Measurements from ENCODE around the gene DDX55. TPM values are rescaled to one million over a fixed set of nuclear protein-coding genes. Genes with fewer than 3 reads are reported as not detected.
A peak's percentile ranks its signal among the peaks of the same experiment; 100 is the strongest.
"Not testable (repeated sequence)": the region's sequence is repeated elsewhere in the genome, so short reads cannot be mapped to it uniquely, and the experiment has no call there.

DDX55 gene, protein sequence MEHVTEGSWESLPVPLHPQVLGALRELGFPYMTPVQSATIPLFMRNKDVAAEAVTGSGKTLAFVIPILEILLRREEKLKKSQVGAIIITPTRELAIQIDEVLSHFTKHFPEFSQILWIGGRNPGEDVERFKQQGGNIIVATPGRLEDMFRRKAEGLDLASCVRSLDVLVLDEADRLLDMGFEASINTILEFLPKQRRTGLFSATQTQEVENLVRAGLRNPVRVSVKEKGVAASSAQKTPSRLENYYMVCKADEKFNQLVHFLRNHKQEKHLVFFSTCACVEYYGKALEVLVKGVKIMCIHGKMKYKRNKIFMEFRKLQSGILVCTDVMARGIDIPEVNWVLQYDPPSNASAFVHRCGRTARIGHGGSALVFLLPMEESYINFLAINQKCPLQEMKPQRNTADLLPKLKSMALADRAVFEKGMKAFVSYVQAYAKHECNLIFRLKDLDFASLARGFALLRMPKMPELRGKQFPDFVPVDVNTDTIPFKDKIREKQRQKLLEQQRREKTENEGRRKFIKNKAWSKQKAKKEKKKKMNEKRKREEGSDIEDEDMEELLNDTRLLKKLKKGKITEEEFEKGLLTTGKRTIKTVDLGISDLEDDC
- 6.5 and 10.5 TPM in 2 replicates for total RNA-seq

DNA sequence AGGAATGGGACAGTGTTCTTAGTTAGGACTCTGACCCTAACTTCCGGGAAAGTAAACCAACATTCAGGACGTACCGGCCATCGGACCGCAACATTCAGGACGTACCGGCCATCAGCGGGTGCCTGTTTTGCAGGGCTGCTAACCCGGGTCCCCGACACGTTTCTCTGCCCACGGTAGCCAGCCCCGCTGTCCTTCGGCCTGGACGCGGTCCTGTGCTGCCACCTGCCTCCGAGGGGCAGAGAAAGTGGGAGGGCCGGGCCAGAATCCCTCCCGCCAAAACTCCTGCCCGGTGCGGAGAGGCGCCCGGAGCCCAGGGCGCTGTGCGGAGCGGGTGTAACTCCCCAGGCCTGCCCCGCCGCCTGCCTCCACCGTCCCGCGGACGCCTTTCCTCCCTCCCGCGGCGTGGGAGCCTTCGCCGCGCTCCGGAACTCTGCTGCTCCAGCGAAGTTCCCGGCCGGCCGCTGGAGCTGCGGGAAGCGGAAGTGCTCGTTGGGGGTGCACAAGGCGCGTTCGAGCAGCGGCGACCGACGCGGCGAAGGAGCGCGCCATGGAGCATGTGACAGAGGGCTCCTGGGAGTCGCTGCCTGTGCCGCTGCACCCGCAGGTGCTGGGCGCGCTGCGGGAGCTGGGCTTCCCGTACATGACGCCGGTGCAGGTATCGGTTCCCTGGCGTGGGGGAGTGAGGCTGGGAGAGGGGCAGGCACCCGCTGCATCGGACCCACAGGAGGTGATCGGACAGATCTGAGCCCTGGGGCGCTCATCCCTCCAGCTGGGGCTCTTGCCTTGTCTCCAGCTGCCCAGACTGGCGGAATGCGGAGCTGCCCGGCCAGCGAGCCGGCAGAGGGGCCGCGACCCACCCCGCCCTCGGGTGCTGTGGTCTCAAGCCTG lies at the start of gene DDX55:
Gene DDX55, plus strand, starts transcription at position 498 of the 888 bp plus-strand sequence. Its CDS starts 50 bp downstream, at position 548.
- peak; percentile 88 to 93 for DNase-seq (ENCODE audit: low read depth in 2 of 2)

DNA sequence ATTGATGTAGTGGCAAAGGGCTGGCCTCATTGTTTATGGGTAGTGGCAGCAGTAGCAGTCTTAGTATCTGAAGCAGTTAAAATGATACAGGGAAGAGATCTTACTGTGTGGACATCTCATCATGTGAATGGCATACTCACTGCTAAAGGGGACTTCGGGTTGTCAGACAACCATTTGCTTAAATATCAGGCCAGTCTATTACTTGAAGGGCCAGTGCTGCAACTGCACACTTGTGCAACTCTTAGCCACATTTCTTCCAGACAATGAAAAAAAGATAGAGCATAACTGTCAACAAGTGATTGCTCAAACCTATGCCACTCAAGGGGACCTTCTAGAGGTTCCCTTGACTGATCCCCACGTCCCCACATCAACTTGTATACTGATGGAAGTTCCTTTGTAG lies 47.8 kb upstream of the DDX55 start:
- DNase-seq (ENCODE audit: low read depth in 2 of 2), result not testable (repeated sequence)

DNA sequence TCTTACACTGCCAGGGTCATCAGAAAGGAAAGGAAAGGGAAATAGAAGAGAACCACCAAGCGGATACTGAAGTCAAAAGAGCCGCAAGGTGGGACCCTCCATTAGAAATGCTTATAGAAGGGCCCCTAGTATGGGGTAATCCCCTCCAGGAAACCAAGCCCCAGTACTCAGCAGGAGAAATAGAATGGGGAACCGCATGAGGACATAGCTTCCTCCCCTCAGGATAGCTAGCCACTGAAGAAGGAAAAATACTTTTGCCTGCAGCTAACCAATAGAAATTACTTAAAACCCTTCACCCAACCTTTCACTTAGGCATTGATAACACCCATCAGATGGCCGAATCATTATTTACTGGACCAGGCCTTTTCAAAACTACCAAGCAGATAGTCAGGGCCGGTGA lies 47.1 kb upstream of the DDX55 start:
- not testable (repeated sequence) for DNase-seq (ENCODE audit: low read depth in 2 of 2)

DNA sequence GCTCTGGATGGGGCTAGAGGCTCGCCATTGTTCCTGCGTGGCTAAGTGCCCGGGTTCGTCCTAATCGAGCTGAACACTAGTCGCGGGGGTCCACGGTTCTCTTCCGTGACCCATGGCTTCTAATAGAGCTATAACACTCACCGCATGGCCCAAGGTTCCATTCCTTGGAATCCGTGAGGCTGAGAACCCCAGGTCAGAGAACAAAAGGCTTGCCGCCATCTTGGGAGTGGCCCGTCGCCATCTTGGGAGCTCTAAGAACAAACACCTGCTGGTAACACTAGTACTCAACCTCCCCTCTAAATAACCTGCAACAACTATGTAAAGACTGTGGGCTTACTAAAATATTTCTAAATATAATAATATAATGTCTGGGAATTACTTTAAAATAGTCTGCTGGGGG lies 43.4 kb upstream of the DDX55 start:
- DNase-seq (ENCODE audit: low read depth in 2 of 2), result not testable (repeated sequence)

DNA sequence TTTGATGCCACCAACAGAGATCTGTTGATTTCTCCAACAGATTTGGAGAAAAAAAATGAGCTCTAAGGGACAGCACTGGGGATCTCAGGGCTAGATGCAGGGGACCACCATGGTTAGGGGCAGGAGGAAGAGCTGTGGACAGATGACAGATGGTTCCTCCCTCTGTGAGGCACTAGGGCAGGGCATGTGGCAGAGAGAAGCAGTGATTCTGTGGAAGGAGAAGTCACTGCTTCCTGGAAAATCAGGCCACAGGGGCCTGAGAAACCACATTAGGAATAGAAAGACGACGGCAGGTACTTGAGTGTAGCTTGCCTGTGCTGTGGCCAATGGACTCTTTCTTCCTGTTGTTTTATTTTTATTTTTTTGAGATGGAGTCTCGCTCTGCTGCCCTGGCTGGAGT lies 42.4 kb upstream of the DDX55 start:
- DNase-seq (ENCODE audit: low read depth in 2 of 2), result no peak

DNA sequence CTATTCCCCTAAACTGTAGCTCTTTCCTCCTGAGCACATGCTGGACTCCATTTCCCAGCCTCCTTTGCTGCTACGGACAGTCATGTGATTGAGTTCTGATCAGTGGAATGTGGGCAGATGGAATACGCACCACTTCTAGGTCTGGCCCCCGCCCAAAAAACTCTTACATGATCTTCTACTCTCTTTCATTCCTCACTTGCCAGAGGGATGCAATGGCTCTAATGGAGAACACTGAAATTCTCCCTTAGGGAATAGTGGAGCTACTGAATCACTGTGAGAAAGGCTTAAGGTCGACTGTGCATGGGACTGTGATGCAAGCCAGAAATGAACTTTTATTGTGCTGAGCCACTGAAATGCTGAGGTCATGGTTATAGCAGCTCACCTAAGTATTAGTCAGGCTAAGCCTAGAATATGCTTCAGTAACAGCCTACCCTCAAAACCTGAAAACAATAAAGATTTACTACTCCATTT lies 30.5 kb upstream of the DDX55 start:
- peak; percentile 27 to 57 for DNase-seq (ENCODE audit: low read depth in 2 of 2)

DNA sequence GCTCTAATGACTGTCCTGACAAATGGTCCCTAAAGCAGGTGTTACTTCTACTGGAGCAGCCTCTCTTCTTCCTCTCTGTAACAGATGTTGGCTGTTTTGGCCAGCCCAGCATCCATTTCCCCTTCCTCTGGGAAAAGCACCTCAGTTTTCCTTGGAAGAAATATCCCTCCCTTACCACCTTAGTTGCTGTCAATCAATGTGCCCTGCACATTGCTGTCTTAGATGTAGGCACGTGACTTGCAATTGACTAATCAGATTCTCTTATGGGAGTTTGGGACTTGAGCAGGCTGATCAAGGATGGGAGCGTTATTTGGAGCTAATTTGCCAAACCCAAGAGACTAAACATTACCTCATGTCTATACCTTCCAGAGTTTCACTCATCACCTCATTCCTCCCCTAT lies 29.5 kb upstream of the DDX55 start:
- no peak for DNase-seq (ENCODE audit: low read depth in 2 of 2)

DNA sequence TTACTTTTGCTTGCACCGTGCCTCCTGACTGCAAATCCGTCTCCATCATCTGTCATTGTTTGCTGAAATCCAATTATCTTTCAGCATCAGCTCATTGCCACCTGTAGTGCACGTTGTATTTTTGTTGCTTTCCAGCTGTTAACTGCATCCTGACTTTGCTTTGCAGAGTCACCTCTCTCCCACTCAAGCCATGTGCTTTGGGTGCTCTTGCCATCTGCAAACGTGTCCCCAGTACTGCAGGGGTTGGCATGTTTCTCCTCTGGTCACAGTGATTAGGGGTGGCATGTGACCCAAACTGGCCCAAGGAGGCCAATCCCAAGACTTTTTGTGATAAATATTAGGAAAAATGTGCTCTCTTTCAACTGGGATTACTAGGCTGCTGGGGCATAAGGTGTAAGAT lies 28.0 kb upstream of the DDX55 start:
- DNase-seq (ENCODE audit: low read depth in 2 of 2), result no peak

DNA sequence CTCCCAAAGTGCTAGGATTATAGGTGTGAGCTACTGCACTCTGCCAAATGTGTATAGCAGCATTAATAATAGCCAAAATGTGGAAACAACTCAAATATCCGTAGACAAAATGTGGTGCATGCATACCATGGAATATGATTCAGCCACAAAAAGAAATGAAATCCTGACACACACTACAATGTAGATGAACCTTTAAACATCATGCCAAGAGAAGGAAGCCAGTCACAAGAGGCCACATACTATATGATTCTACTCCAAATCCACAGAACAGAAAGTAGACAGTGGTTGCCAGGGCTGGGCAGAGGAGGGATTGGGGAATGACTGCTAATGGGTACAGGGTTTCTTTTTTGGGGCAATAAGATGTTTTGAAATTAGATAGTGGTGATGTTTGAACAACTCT lies 25.3 kb upstream of the DDX55 start:
- no peak for DNase-seq (ENCODE audit: low read depth in 2 of 2)

DNA sequence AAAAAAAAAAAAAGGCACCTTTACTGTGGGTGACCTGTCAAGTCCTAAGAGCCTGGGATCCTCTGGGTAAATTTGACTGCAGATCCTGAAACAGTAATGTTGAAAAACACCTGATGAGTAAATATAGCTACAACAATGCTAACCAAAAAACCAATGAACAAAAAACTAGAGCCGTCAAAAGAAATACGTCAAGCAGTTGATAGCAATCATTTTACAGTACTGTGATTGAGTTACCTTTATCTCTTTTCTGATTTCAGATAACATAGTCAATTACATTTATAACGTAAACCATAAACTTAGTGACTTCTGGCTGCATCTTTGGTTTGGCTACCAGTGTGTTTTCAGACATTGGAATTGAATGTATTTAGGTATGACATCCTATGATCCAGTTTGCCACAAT lies 23.7 kb upstream of the DDX55 start:
- no peak for DNase-seq (ENCODE audit: low read depth in 2 of 2)

DNA sequence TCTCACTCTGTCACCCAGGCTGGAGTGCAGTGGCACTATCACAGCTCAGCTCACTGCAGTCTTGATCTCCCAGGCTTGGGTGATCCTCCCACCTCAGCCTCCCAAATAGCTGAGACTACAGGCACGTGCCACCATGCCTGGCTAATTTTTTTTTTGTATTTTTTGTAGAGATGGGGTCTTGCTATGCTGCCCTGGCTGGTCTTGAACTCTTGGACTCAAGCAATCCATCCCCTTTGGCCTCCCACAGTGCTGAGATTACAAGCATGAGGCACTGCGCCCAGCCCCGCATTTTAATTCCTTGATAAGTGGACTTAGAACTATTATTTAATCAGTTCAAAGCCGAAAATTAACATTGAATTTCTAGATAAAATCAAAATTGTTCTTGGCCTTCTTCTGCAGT lies 23.1 kb upstream of the DDX55 start:
- DNase-seq (ENCODE audit: low read depth in 2 of 2), result not testable (repeated sequence)

DNA sequence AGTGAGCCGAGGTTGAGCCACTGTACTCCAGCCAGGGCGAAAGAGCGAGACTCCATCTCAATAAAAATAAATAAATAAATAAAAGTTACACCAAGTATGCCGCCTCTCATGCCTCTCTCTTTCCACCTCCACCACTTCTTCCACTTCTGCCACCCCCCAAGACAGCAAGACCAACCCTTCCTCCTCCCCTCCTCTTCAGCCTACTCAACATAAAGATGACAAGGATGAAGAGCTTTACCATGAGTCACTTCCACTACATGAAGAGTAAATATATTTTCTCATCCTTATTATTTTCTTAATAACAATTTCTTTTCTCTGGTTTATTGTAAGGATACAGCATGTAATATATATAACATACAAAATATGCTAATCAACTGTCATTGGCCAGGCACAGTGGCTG lies 21.1 kb upstream of the DDX55 start:
- peak in 1 of 2 donors; percentile 57 for DNase-seq (ENCODE audit: low read depth in 2 of 2)

DNA sequence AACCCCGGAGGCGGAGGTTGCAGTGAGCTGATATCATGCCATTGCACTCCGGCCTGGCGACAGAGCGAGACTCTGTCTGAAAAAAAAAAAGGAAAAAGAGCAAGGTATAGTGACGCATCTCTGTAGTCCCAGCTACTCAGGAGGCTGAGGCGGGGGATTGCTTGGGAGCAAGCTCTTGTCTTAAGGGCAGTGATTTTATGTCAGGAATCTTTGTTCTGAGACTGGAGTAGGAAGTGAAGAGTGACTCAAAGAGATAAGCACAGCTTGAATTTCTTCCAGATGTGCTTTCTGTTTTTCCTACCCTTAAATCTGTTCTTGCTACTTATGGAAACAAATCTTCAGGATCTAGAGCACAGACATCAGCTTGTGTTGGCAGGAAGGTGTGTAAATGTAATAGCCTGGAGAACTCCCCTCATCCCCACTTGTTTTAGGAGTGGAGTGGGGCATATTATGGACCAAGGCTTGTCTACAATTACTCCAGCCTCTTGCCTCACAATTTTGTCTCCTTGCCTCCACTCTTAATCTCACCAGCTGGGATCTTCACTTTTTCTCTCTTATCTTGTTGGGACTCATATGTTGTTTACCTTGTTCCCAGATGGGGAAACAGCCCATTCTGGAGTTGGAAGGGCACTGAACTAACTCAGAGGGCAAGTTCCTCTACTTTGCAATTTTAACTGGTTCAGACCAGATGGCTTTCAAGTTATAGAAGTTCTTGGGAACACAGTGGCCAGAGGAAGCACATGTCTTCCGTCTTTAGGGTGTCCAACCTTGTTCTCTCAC lies 10.0 kb upstream of the DDX55 start:
- peak in 1 of 2 donors; percentile 48 for DNase-seq (ENCODE audit: low read depth in 2 of 2)

DNA sequence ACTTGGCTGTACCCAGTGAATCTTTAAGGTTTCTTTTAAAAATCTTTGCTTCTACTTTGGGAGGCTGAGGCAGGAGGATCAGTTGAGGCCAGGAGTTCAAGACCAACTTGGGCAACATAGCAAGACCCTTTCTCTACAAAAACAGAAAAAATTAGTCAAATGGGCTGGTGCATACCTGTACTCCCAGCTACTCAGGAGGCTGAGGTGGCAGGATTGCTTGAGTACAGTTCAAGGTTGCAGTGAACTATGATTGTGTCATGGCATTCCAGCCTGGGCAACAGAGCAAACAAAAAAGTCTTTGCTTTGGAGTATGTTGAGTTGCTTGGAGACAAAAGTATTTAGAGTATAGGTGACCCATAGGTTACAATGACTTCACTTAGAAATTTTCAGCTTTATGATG lies 6.2 kb upstream of the DDX55 start:
- DNase-seq (ENCODE audit: low read depth in 2 of 2), result no peak

DNA sequence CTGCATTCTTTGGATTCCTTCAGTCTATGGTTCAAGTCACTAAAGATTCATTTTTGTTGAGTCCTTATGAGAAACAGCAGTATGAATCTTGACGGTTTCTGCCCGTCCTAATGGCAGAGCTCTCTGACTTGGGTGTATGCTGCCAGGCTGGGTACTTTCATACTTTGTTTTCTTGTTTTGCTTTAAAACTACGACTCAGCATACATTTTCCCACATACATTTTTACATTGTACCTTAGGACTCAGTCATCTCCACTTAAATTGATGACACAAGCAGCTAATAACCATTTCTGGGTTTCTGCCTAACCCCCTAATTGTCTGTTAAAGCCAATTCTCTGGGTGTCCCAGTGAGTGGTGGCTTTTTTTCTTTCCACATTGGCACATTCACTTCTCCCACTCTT lies 4.8 kb upstream of the DDX55 start:
- DNase-seq (ENCODE audit: low read depth in 2 of 2), result no peak

DNA sequence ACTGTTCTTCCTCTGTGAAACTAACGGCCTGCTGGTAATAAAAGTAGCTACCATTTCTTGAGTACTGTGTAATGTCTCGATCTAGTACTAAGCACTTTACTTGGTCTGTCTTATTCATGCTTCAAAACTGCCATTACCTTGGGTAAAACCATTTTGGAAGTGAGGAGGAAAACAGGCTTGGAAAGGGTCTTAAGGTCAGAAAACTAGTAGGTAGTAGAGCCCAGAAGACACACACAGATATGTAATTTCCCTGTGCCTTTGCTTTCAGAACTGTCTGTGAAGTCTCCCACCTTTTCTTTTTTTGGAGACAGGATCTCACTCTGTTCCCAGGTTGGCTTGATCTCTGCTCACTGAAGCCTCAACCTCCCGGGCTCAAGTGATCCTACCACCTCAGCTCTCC lies 3.4 kb upstream of the DDX55 start:
- no peak for DNase-seq (ENCODE audit: low read depth in 2 of 2)

DNA sequence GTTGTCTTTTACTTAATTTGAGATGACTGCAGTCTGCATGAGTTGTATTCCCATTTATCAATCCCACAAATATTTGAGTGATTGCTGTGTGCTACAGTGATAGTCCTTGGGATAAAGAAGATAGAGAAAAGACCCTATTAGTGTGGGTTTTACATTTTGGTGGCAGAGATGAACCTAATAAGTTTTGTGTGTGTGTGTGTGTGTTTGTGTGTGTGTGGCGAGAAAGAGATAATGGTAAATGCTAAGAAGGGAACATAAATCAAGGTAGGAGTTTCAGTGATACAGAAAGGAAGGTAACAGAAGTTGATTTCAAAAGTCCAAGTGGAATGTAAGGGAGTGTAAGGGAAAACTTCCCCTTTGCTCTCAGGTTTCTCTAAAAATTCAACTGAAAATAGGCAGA lies 2.6 kb upstream of the DDX55 start:
- no peak for DNase-seq (ENCODE audit: low read depth in 2 of 2)

DNA sequence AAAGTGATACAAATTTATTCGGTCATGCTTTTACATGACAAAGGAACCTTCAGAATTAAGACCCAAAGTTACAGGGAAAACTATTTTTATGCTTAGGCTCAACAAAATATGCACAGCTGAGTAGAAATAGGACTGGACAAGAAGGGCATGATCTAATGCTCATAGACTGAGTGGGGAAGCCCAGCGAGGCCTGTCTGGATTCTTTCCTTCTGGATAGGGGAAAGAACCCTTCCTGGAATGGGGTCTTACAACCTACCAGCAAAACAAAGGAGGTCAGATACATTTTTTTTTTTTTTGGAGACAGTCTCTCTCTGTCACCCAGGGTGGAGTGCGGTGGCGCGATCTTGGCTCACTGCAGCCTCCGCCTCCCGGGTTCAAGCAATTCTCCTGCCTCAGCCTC lies 2.2 kb upstream of the DDX55 start:
- DNase-seq (ENCODE audit: low read depth in 2 of 2), result no peak

DNA sequence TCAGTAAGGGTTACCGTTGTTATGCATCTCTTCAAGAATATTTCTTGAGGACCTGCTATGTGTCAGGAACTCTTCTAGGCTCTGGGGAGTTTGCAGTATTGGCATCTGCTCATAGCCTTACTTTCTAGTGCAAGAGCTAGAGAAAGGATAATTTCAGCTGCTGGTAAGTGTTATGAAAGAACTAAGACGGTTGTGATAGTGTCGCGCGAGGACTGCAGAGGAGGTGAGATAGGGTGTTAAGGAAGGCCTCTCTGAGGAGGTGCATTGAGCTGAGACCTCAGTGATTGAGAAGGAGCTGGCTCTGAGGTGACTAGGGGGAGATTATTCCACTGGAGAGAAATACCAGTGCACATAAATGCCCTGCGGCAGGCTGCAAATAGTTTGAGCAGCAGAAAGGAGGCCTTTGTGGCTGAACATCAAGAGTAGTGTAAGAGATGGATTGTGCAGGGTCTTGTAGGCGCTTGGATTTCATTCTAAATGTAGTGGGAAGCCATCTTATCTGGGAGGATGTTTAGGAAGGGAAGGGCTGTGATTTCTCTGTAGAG lies 824 bp downstream of the DDX55 start:
- no peak for DNase-seq (ENCODE audit: low read depth in 2 of 2)

DNA sequence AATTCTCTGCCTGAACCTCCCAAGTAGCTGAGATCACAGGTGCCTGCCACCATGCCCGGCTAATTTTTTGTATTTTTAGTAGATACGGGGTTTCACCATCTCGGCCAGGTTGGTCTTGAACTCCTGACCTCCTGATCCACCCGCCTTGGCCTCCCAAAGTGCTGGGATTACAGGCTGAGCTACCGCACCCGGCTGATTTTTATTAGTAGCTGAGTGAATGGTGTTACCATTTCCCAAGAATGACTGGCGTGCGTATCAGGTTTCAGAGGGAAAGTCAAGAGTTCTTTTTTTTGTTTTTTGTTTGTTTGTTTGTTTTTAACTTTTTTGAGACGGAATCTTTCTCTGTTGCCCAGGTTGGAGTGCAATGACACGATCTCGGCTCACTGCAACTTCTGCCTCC lies 1.6 kb downstream of the DDX55 start:
- not testable (repeated sequence) for DNase-seq (ENCODE audit: low read depth in 2 of 2)

DNA sequence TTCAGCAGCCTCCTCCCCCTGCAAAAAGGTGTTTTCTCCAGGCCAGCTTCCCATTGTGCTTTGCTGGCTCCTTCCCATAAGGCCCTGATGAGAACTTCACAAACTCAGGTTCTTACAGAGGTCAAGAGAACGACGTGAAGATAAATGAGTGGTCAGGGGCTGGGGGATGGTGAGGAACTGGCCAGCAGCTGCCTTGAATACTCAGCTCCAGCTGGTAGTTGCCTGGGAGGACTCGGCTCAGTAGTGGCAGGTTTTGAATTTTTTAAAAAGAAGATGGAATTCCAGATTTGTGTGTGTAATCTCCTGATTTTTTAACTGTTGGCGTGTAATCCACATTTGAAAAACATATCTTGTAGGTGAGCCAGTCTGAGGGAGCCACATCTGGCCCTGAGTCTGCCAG lies 5.9 kb downstream of the DDX55 start:
- no peak for DNase-seq (ENCODE audit: low read depth in 2 of 2)

Measured in lung microvascular endothelial cell (primary cell).